GM13976 (cell line): ENCODE data around the gene IL17A.

Experiments used
- DNase-seq: peaks from one replicate; pipeline ENCODE4 v3.0.0; 2012; ENCODE audit warnings: low spot score
- in situ Hi-C: fragments of 300-500 bp; cut with MboI; formaldehyde crosslinking; loops from one replicate; pipeline ENCODE4 v1.12.0; 2022; ENCODE audit warnings: low sequenced_read_pairs, mixed read lengths, inconsistent platforms; ENCODE audit not compliant: unreplicated experiment
- TF ChIP-seq, protein P1 (sequence below): IDR thresholded peaks from 2 replicates; pipeline ENCODE4 v1.5.1; 2012; ENCODE audit warnings: borderline replicate concordance, mild to moderate bottlenecking; ENCODE audit not compliant: insufficient read depth; ENCODE audit errors: extremely low read depth, missing control alignments, control extremely low read depth

The IL17A gene

DNA sequence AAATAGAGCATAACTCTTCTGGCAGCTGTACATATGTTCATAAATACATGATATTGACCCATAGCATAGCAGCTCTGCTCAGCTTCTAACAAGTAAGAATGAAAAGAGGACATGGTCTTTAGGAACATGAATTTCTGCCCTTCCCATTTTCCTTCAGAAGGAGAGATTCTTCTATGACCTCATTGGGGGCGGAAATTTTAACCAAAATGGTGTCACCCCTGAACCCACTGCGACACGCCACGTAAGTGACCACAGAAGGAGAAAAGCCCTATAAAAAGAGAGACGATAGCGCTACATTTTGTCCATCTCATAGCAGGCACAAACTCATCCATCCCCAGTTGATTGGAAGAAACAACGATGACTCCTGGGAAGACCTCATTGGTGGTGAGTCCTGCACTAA lies at the start of gene IL17A:
IL17A (plus strand) TSS at position 301 of the 400 bp plus-strand sequence; CDS start at position 358, 57 bp downstream.
- no peak for DNase-seq
- TF ChIP-seq, protein P1, sequence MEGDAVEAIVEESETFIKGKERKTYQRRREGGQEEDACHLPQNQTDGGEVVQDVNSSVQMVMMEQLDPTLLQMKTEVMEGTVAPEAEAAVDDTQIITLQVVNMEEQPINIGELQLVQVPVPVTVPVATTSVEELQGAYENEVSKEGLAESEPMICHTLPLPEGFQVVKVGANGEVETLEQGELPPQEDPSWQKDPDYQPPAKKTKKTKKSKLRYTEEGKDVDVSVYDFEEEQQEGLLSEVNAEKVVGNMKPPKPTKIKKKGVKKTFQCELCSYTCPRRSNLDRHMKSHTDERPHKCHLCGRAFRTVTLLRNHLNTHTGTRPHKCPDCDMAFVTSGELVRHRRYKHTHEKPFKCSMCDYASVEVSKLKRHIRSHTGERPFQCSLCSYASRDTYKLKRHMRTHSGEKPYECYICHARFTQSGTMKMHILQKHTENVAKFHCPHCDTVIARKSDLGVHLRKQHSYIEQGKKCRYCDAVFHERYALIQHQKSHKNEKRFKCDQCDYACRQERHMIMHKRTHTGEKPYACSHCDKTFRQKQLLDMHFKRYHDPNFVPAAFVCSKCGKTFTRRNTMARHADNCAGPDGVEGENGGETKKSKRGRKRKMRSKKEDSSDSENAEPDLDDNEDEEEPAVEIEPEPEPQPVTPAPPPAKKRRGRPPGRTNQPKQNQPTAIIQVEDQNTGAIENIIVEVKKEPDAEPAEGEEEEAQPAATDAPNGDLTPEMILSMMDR: no peak

DNA sequence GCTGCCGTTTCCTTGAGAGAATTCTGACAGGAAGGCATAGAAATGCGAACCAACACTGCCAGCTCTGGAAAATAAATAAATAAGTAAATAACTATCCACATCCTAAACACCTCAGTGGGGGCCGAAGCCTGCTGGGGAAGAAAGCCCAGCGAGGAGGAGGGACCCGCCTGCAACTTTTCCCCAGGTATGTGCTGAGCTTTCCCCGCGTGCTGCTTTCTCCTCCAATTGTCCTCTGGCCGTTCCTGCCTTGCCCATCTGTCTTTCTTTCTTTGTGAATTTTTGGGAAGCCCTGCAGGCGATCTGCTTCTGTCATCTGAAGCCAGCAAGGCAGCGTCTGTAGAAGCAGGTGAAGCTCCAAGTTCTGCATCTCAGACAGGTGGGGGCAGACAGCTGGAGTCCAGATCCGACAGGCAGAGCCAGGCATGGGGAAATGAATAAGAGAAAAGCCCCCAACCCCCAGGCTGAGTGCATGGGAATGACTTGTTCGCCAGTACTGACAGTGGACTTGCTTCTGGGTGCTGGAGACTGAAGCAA lies 49.2 kb upstream of the IL17A start:
- in situ Hi-C loops: no loop called here
- TF ChIP-seq, protein P1: no peak
- no peak for DNase-seq

More for the DNA sequence above, at the start of gene IL17A:
- in situ Hi-C loops: no loop called here

DNA sequence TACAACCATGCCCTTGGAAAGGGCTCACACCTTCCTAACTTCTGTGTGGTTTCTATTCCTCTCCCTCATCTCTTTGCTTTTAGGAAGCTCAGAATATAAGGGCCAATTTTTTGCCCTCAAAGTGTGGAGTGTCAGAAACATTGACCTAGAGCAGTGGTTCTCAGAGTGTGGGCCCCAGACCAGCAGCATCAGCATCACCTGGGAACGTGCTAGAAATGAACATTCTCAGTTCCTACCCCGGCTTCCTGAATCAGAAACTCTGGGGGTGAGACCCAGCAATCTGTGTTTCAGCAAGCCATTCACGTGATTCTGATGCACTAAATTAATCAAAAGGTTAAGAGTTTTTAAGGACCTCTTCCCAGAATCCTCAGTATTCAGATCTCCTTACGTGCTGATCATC lies 47.9 kb upstream of the IL17A start:
- DNase-seq: no peak
- TF ChIP-seq, protein P1: no peak
- in situ Hi-C loops: no loop called here

DNA sequence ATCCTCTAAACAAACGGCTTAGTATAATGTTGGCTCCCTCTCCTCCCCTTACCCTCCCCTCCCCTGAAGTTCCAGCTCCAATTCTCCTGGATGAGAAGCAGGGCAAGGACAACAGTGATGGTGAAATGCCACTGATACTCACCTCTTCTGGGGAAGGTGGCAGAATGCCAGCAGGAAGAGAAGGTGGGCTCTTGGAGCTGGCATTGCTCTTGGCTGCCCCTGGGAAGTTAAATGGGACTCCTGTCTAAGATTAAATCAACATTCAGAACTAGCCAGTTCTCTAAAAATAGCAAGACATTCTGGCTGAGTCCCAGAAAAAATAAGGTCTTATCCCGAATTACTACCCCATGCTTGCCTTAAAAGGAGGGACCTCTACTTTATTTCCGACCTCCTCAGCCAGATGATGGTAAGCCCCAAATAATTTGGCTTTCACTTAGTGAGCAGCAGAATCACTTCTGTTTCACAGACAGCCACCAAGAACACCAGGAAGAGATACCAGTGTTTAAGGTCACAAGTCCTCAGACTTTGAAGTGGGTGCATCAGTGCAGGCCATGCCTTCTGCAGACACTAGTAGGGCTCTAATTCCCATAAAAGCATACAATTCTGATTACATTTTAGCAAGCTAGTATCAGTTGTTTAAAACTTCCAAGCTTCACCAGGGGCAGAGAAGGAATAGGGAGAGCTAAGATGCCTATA lies 46.0 kb upstream of the IL17A start:
- TF ChIP-seq, protein P1: no peak
- in situ Hi-C loops: no loop called here
- no peak for DNase-seq

DNA sequence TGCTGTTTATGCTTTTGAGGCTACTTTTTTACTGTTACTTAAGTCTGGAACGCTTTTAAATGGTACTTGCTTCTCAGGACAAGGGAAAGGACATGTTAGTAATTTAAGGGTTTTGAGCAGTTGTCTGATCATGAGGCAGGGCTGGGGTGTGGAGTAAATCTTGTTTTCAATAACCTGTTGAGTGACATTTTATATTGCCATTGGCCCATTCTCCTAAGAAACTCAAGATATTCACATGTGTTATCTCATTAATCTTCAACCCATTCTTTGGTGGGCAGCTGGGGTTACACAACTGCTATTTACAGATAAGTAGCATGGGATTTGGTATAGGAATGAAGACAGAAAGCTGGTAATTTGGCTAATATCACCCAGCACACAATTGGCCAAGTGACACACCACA lies 44.6 kb upstream of the IL17A start:
- DNase-seq: no peak
- in situ Hi-C loops: no loop called here
- TF ChIP-seq, protein P1: no peak

DNA sequence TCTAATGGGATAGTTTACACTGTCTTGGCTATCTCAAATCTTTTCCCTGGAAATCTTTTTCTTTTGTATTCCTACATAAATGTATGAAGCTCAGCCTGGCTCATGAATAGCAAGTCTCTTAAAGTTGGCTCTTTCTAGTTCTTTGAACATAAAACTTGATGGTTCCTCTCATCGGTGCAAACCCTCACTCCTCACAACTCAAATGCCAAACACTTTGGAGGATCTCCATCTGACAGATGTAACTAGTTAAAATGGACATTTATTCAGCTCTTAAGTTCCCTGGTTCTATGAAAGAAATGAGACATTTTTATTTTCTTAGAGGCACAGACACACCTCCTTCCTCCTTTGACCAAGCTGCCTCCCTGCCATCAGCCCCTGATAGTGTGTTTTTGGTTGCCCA lies 43.6 kb upstream of the IL17A start:
- TF ChIP-seq, protein P1: no peak
- no peak for DNase-seq
- in situ Hi-C loops: no loop called here
